Stimulated activated CD8-positive, alpha-beta memory T cell treated with anti-CD3 and anti-CD28 coated beads, Interleukin-2, amount 100 ng/mL, for 1 hour (primary cell): ENCODE measurements around the gene MBD6.

Source experiments
- DNase-seq, 2 donors: peaks; one replicate each; pipeline ENCODE4 v3.0.0-alpha.2; 2020; ENCODE audit warnings: low read depth in 2 of 2

The MBD6 gene

GRCh38 chr12:57528176-57528575 lies 5.6 kb downstream of the MBD6 start:
- no peak for DNase-seq

DNA sequence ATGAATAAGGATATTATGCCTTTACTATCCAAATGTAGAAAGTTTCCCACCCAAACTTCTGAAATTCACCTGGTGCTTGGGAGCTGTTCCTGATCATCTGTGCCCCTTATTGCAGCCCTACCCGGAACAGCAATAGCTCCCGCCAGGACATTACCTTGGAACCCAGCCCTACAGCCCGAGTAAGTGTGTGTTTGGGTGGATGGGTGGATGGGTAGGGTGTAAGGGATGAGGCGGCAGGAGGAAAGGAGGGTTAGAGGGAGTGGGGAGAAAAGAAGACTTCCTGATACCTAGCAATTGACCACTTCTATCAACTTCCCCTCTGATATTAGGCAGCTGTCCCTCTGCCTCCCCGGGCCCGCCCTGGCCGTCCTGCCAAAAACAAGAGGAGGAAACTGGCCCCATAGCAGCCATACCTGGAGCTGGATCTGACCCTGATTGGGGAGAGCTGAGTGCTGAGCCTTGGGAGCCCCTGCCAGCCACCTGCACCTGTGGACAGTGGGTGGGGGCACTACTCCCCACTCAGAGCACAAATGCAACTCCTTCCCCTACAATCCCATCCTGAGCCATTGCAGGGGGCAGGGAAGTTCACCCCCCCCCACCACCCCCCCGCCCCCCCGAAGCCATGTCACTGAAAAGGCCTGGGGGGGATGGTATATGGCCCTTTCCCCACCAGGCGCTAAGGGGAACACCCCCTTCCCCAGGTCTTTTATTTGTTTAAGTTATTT lies 6.4 kb downstream of the MBD6 start:
- DNase-seq, result no peak

GRCh38 chr12:57529831-57530230 lies 7.2 kb downstream of the MBD6 start:
- DNase-seq, result no peak

GRCh38 chr12:57530396-57531142 lies 7.9 kb downstream of the MBD6 start:
- no peak for DNase-seq

- no peak for DNase-seq
Measured at GRCh38 chr12:57531836-57532235, 9.2 kb downstream of the MBD6 start.

- no peak for DNase-seq
Measured at GRCh38 chr12:57533108-57533507, 10.5 kb downstream of the MBD6 start.

GRCh38 chr12:57534250-57534649 lies 11.6 kb downstream of the MBD6 start:
- DNase-seq, result no peak

- no peak for DNase-seq
Measured at GRCh38 chr12:57534991-57535543, 12.4 kb downstream of the MBD6 start.

DNA sequence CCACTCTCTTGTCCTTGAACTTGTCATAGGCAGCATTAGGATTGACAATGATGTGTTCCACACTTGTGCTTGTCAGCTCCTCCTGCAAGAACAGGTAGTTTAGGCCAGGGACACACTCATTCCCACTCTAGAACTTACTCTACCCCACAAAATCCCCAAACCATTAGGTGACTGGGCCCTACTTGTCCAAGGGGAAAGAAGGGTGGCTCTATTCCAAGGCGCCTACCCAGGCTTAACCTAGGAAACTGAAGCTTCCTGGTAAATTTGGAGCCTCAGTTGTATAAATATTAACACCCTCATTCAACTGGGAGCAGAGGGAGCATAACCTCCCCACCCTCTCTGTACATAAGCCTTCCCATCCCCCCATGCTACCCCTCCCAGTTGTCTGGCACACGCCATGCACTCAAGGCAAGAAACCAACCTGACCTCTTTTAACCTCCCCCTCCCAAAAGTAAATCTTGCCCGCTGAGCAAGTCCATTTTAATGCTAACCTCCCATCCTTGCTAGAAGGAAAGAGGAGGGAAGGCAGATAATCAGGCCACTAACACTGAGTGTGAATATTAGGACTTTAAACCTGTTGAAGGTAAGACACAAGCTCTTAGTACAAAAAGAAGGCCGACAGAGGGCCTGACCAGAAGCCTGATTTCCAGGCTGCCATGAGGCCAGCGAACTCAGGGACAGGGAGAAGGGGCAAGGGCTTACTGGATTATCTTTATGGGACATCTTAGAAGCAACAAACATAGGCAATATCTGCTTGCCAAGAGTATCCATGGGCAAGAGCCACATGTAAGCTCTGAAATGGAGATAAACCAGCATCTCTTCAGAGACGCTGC lies 13.4 kb downstream of the MBD6 start:
- no peak for DNase-seq

- DNase-seq, result no peak
Measured at GRCh38 chr12:57536597-57536942, 13.9 kb downstream of the MBD6 start.

DNA sequence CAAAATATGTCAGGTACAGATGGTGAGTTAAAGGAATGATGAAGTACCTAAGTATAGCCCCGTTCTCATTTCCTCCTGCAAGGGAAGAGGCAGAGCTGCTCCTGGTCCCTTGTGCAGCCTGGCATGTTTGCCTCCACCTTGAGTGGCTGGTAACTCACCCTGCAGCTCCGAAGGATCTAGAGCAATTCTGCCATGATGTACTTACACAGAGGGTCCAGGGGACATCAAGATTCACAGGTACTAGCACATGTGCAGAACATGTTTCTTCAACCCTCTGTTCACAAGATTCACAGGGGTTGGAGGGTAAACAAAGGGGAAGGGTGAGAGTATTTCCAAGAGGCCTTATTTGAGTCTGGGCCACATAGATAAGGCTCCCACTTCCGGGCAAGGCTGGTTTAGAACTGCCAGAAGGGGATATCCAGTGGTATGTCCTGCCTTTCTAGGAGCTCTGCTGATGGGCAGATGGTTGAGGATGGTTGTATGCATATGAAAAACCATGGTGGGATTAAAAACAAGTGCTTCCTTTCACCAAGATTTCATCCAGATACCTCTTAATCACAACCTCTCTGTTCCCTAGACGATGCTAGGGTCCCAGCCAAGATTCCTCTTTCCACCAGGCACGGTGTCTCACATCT lies 16.6 kb downstream of the MBD6 start:
- no peak for DNase-seq

- DNase-seq, result no peak
Measured at GRCh38 chr12:57541001-57541400, 18.4 kb downstream of the MBD6 start.

GRCh38 chr12:57541717-57542116 lies 19.1 kb downstream of the MBD6 start:
- DNase-seq, result no peak

GRCh38 chr12:57543581-57543980 lies 21.0 kb downstream of the MBD6 start:
- no peak for DNase-seq

DNA sequence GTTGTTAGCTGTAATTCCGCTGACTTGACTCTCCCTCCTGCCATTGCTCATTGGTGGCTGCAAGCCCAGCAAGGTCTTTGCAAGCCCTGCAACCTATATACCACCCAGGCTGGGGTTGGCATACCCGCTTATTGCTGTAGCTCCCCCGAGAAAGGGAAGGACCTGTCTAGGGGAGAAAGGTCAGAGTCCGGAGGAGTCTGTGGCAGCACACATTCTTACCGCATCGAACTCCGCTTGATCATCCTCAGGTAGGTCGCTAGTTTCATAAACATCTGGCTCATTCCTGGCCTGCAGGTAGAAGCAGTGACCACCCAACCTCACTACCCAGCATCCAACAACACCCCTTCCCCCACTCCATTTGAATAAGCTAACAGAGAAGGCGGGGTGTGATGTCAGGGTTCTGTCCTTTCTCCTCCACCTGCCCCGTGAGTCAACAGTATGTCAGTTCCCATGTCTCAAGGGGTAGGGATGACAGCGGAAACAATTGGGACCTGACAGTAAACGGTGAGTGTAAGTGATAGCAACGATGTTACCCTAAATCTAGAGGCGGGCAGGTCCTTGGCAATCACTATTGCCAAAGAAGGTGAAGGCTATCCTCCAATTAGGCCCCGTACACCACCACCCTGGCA lies 23.3 kb downstream of the MBD6 start:
- DNase-seq, result no peak

- peak; percentile 74 to 81 for DNase-seq
Measured at GRCh38 chr12:57546438-57547287, 24.0 kb downstream of the MBD6 start, which contains the start of gene DCTN2. Gene DCTN2, minus strand, starts transcription at chr12:57547192. Its CDS starts 129 bp downstream, at chr12:57547063.

DNA sequence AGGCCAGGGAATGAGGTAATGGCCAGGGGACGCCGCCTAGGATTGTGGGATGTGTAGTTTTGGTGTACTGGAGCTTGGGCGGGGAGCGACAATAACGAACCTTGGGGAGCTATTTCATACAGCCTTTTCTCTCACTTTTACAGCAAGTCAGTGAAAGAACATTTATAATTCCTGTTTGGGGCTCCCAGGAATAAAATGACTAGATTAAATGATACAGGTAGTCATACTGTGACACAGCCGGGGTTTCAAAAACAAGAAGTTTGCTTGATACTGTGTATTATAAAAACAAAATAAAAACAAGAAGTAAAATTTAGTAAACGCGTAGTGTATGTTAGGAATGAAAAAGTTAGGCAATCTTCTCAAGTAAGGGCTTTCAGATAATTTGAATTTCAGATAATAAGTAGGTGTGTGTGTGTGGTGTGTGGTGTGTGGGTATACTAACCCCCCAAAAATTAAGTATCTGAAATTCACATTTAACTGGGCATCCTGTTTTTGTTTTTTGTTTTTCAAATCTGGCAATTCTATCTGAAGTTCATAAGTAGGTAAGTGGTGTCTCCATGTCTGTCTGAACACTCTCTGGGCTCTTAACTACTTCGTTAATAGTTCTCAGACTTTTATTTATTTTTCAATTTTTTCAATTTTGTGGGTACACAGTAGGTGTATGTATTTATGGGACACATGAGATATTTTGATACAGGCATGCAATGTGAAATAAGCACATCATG lies 24.8 kb downstream of the MBD6 start:
- DNase-seq, result no peak

DNA sequence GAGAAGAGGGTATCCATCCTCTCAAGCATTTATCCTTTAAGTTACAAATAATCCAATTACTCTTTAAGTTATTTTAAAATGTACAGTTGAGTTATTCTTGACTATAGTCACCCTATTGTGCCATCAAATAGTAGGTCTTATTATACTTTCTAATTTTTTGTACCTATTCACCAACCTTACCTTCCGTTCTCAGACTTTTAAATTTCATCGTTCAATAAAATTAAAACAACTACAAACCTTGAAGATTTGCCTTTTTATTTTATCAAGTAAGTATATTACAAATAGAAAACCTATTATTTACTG lies 25.3 kb downstream of the MBD6 start:
- no peak for DNase-seq

DNA sequence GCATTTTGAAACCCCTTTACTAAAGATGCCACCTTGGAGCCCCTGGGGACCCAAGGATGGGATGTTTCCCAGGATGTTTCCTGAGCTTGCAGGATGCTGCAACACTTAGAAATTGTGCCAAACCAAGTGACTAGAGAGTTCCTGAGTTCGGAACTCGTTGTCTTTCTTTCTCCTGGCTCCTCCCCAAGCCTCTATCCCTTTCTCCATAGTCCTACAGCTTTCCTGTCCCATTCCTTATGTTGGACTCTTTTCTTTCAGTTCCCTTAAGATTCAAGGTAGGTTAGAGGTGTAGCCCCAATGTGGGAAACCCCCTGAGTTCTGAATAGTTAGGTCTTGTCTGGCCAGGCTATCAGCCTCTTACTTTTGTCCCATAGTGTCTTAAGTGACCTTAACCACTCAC lies 25.9 kb downstream of the MBD6 start:
- no peak for DNase-seq
